Fibroblast of skin of left biceps (primary cell): Measurements from ENCODE around the gene PTGDR.

Experiments
- DNase-seq, 2 experiments: peaks; one replicate each; pipeline ENCODE4 v3.0.0-alpha.2; 2013; ENCODE audit warnings: low read depth in 2 of 2

The PTGDR gene

GRCh38 chr14:52267501-52268278, at the start of gene PTGDR:
PTGDR (plus strand) TSS chr14:52267698; CDS start chr14:52267815, 117 bp downstream.
- DNase-seq: no peak

GRCh38 chr14:52219488-52220084, 47.9 kb upstream of the PTGDR start:
- DNase-seq: no peak

GRCh38 chr14:52220924-52221811, 46.3 kb upstream of the PTGDR start:
- no peak for DNase-seq

GRCh38 chr14:52222901-52223300, 44.6 kb upstream of the PTGDR start:
- DNase-seq: no peak

GRCh38 chr14:52227619-52228222, 39.8 kb upstream of the PTGDR start:
- DNase-seq: no peak

- no peak for DNase-seq
These were observed 33.8 kb upstream of the PTGDR start for GRCh38 chr14:52233693-52234092.

- DNase-seq: no peak
These were observed 32.1 kb upstream of the PTGDR start for GRCh38 chr14:52235434-52235833.

- DNase-seq: no peak
These were observed 31.5 kb upstream of the PTGDR start for GRCh38 chr14:52235866-52236510.

- no peak for DNase-seq
These were observed 28.8 kb upstream of the PTGDR start for GRCh38 chr14:52238682-52239081.

- DNase-seq: no peak
These were observed 26.9 kb upstream of the PTGDR start for GRCh38 chr14:52240623-52241022.

GRCh38 chr14:52241087-52241793, 26.3 kb upstream of the PTGDR start:
- peak; percentile 20 to 34 for DNase-seq

- no peak for DNase-seq
These were observed 23.2 kb upstream of the PTGDR start for GRCh38 chr14:52244328-52244727.

- no peak for DNase-seq
These were observed 22.5 kb upstream of the PTGDR start for GRCh38 chr14:52244997-52245396.

- no peak for DNase-seq
These were observed 19.4 kb upstream of the PTGDR start for GRCh38 chr14:52248057-52248456.

- no peak for DNase-seq
These were observed 15.8 kb upstream of the PTGDR start for GRCh38 chr14:52251724-52252123.

- DNase-seq: no peak
These were observed 14.0 kb upstream of the PTGDR start for GRCh38 chr14:52253503-52253902.

GRCh38 chr14:52254086-52254485, 13.4 kb upstream of the PTGDR start:
- no peak for DNase-seq

- no peak for DNase-seq
These were observed 8.7 kb upstream of the PTGDR start for GRCh38 chr14:52258783-52259182.

- DNase-seq: no peak
These were observed 8.1 kb upstream of the PTGDR start for GRCh38 chr14:52259434-52259833.

GRCh38 chr14:52262600-52262999, 4.9 kb upstream of the PTGDR start:
- DNase-seq: no peak

GRCh38 chr14:52263190-52263589, 4.3 kb upstream of the PTGDR start:
- DNase-seq: no peak
